ENCODE results near the gene GNL1.

GRCh38 chr6:30570263-30570662 lies 14.0 kb upstream of the GNL1 start:
- TF ChIP-seq ZNF384 (IDR thresholded peaks at IDR 0.05) (no peak), FOXM1 (IDR thresholded peaks at IDR 0.05; ENCODE audit: borderline replicate concordance) (no peak), ARNT (IDR thresholded peaks at IDR 0.05) (no peak), FOXK2 (IDR thresholded peaks at IDR 0.05) (no peak), ELF4 (IDR thresholded peaks at IDR 0.05) (no peak), BHLHE40 (IDR thresholded peaks at IDR 0.05; ENCODE audit: borderline replicate concordance) (no peak)
